GM21423 (cell line): ENCODE results near the gene GRHL3.

Source experiments
- ATAC-seq: cut with Tn5 transposase; IDR thresholded peaks from one replicate; pipeline ENCODE4 v1.9.1; 2021; ENCODE audit warnings: mild to moderate bottlenecking, moderate library complexity; ENCODE audit not compliant: unreplicated experiment

The GRHL3 gene

GRCh38 chr1:24292887-24293286 lies 26.3 kb upstream of the GRHL3 start:
- no peak for ATAC-seq

- no peak for ATAC-seq
Observed at GRCh38 chr1:24293392-24294227, 25.5 kb upstream of the GRHL3 start.

- ATAC-seq: no peak
Observed at GRCh38 chr1:24294228-24294672, 24.9 kb upstream of the GRHL3 start.

- no peak for ATAC-seq
Observed at GRCh38 chr1:24294716-24295371, 24.3 kb upstream of the GRHL3 start.

- no peak for ATAC-seq
Observed at GRCh38 chr1:24295535-24295934, 23.6 kb upstream of the GRHL3 start.

- ATAC-seq: no peak
Observed at GRCh38 chr1:24297187-24297851, 21.8 kb upstream of the GRHL3 start.

- ATAC-seq: no peak
Observed at GRCh38 chr1:24297852-24298232, 21.3 kb upstream of the GRHL3 start.

- ATAC-seq: no peak
Observed at GRCh38 chr1:24298606-24299005, 20.6 kb upstream of the GRHL3 start.

- ATAC-seq: no peak
Observed at GRCh38 chr1:24299901-24300300, 19.3 kb upstream of the GRHL3 start.

- ATAC-seq: no peak
Observed at GRCh38 chr1:24300971-24301784, 18.0 kb upstream of the GRHL3 start.

- no peak for ATAC-seq
Observed at GRCh38 chr1:24301785-24302175, 17.4 kb upstream of the GRHL3 start.

GRCh38 chr1:24302209-24302611 lies 16.9 kb upstream of the GRHL3 start:
- ATAC-seq: no peak

- no peak for ATAC-seq
Observed at GRCh38 chr1:24303600-24303999, 15.6 kb upstream of the GRHL3 start.

GRCh38 chr1:24304763-24305162 lies 14.4 kb upstream of the GRHL3 start:
- no peak for ATAC-seq

- ATAC-seq: no peak
Observed at GRCh38 chr1:24308365-24309015, 10.7 kb upstream of the GRHL3 start.

GRCh38 chr1:24309762-24310485 lies 9.2 kb upstream of the GRHL3 start:
- no peak for ATAC-seq

- no peak for ATAC-seq
Observed at GRCh38 chr1:24311234-24311633, 7.9 kb upstream of the GRHL3 start.

- ATAC-seq: no peak
Observed at GRCh38 chr1:24311741-24312140, 7.4 kb upstream of the GRHL3 start.

- no peak for ATAC-seq
Observed at GRCh38 chr1:24315391-24315790, 3.8 kb upstream of the GRHL3 start.

- ATAC-seq: no peak
Observed at GRCh38 chr1:24316645-24317044, 2.5 kb upstream of the GRHL3 start.
